HEK293 (cell line): ENCODE data around the gene SUPT4H1.

Experiments
- GLI2 ChIP-seq: fragments of 450-650 bp; formaldehyde crosslinking; IDR thresholded peaks from 2 replicates; pipeline ENCODE4; 2017; ENCODE audit warnings: missing biosample characterization, missing genetic modification characterization, low read depth, borderline replicate concordance
- GLIS2 ChIP-seq: fragments of 450-650 bp; formaldehyde crosslinking; IDR thresholded peaks from 2 replicates; pipeline ENCODE4 v1.5.1; 2016; ENCODE audit warnings: missing biosample characterization, missing genetic modification characterization
- KLF10 ChIP-seq: fragments of 450-650 bp; IDR thresholded peaks from 2 replicates; pipeline ENCODE4 v1.5.1; 2018; ENCODE audit warnings: missing biosample characterization, mild to moderate bottlenecking, missing genetic modification characterization
- KLF16 ChIP-seq: fragments of 450-650 bp; formaldehyde crosslinking; IDR thresholded peaks from 2 replicates; pipeline ENCODE4 v1.5.1; 2017; ENCODE audit warnings: missing biosample characterization, missing genetic modification characterization
- KLF7 ChIP-seq: fragments of 450-650 bp; formaldehyde crosslinking; IDR thresholded peaks from 2 replicates; pipeline ENCODE4 v1.5.1; 2016; ENCODE audit warnings: missing biosample characterization, missing genetic modification characterization, borderline replicate concordance
- REPIN1 ChIP-seq: fragments of 450-650 bp; formaldehyde crosslinking; IDR thresholded peaks from 2 replicates; pipeline ENCODE4 v1.5.1; 2017; ENCODE audit warnings: missing biosample characterization, missing genetic modification characterization, low read depth
- TCF7L2 ChIP-seq: IDR thresholded peaks from 2 replicates; pipeline ENCODE4 v1.6.1; 2011; ENCODE audit warnings: low read depth, mild to moderate bottlenecking, inconsistent platforms, low read length, moderate library complexity, borderline replicate concordance
- WT1 ChIP-seq: fragments of 450-650 bp; formaldehyde crosslinking; IDR thresholded peaks from 2 replicates; pipeline ENCODE4 v1.5.1; 2016; ENCODE audit warnings: missing biosample characterization, missing genetic modification characterization
- ZBTB7A ChIP-seq: fragments of 450-650 bp; formaldehyde crosslinking; IDR thresholded peaks from 2 replicates; pipeline ENCODE4 v1.5.1; 2016; ENCODE audit warnings: low read depth, missing biosample characterization, missing genetic modification characterization
- ZNF132 ChIP-seq: fragments of 450-650 bp; formaldehyde crosslinking; IDR thresholded peaks from 2 replicates; pipeline ENCODE4 v1.5.1; 2017; ENCODE audit warnings: missing biosample characterization, missing genetic modification characterization, borderline replicate concordance
- ZNF221 ChIP-seq: fragments of 450-650 bp; formaldehyde crosslinking; IDR thresholded peaks from 2 replicates; pipeline ENCODE4 v1.5.1; 2017; ENCODE audit warnings: missing biosample characterization, missing genetic modification characterization, borderline replicate concordance
- ZNF24 ChIP-seq: fragments of 450-650 bp; formaldehyde crosslinking; IDR thresholded peaks from 2 replicates; pipeline ENCODE4 v1.5.1; 2016; ENCODE audit warnings: missing biosample characterization, missing genetic modification characterization
- ZNF274 ChIP-seq, 2 experiments: fragments of 200-500 bp in 1 of 2; fragments of 450-650 bp in 1 of 2; sonication (Bioruptor generic) in 1 of 2; formaldehyde crosslinking in 1 of 2; IDR thresholded peaks; 2 replicates each; pipeline versions ENCODE4 v1.5.1 to v1.6.1; 2014 to 2016; ENCODE audit warnings: borderline replicate concordance in 1 of 2, inconsistent platforms in 1 of 2, low read length in 1 of 2, missing biosample characterization in 1 of 2, missing genetic modification characterization in 1 of 2
- ZNF555 ChIP-seq: fragments of 450-650 bp; formaldehyde crosslinking; conservative IDR thresholded peaks from 2 replicates; pipeline ENCODE4 v1.5.1; 2017; ENCODE audit warnings: missing biosample characterization, mild to moderate bottlenecking, missing genetic modification characterization, inconsistent platforms
- ZNF623 ChIP-seq: fragments of 450-650 bp; formaldehyde crosslinking; IDR thresholded peaks from 2 replicates; pipeline ENCODE4 v1.5.1; 2016; ENCODE audit warnings: missing biosample characterization, missing genetic modification characterization
- ZNF629 ChIP-seq: fragments of 450-650 bp; formaldehyde crosslinking; IDR thresholded peaks from 2 replicates; pipeline ENCODE4 v1.5.1; 2017; ENCODE audit warnings: missing biosample characterization, missing genetic modification characterization
- ZNF660 ChIP-seq: fragments of 450-650 bp; IDR thresholded peaks from 2 replicates; pipeline ENCODE4 v1.5.1; 2018; ENCODE audit warnings: missing biosample characterization, mild to moderate bottlenecking, missing genetic modification characterization
- ZNF664 ChIP-seq: fragments of 450-650 bp; formaldehyde crosslinking; IDR thresholded peaks from 2 replicates; pipeline ENCODE4 v1.5.1; 2016; ENCODE audit warnings: missing biosample characterization, missing genetic modification characterization
- ZNF768 ChIP-seq: fragments of 450-650 bp; formaldehyde crosslinking; IDR thresholded peaks from 2 replicates; pipeline ENCODE4 v1.5.1; 2018; ENCODE audit warnings: missing biosample characterization, mild to moderate bottlenecking, missing genetic modification characterization
- ZNF792 ChIP-seq: fragments of 450-650 bp; formaldehyde crosslinking; IDR thresholded peaks from 2 replicates; pipeline ENCODE4 v1.5.1; 2016; ENCODE audit warnings: missing biosample characterization, missing genetic modification characterization
- ZSCAN30 ChIP-seq: fragments of 450-650 bp; IDR thresholded peaks from 2 replicates; pipeline ENCODE4 v1.5.1; 2018; ENCODE audit warnings: missing biosample characterization, mild to moderate bottlenecking, missing genetic modification characterization, moderate library complexity
- TF ChIP-seq, protein P1 (sequence below): fragments of 450-650 bp; formaldehyde crosslinking; conservative IDR thresholded peaks from 2 replicates; pipeline ENCODE4 v1.5.1; 2016; ENCODE audit warnings: low read depth, missing biosample characterization, missing genetic modification characterization
- TF ChIP-seq, protein P2 (sequence below): fragments of 450-650 bp; formaldehyde crosslinking; IDR thresholded peaks from 2 replicates; pipeline ENCODE4 v1.5.1; 2017; ENCODE audit warnings: missing biosample characterization, missing genetic modification characterization
- TF ChIP-seq, protein P3 (sequence below): fragments of 450-650 bp; formaldehyde crosslinking; IDR thresholded peaks from 2 replicates; pipeline ENCODE4 v1.5.1; 2016; ENCODE audit warnings: missing biosample characterization, missing genetic modification characterization
- TF ChIP-seq, protein P4 (sequence below): fragments of 450-650 bp; formaldehyde crosslinking; IDR thresholded peaks from 2 replicates; pipeline ENCODE4 v1.5.1; 2016; ENCODE audit warnings: missing biosample characterization, missing genetic modification characterization, borderline replicate concordance

SUPT4H1 gene

DNA sequence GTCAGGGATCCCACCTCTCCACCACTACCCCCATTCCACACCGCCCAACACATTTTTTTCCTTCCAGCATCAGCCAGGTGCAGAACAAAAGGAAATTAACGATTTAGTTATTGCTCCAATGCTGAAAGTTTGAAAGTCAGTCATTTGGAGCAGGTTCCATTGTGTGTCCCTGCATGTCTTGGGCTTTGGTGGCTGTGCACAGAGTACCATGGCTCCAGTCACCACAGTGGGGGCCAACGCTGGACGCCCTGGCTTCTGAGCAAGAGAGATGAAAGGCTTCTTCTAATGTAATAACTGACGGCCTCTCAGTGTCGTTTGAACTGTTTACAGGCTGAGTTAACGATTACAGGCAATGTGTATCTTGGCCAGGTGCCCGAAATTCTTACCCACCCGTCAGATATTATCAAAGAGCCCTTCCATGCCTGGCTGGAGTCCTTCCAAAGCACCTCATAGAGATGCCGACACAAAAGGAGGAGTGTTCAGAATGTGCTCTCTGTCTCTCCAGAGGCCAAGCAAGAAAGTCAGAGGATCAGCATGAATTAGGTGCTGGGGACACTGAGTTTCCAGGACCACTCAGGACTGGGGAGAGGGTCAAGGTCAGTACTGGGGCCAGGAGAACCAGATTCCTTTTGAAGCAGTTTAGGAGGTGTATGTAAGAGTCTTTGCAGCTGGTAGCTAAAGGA lies 39.4 kb upstream of the SUPT4H1 start (continued):
- TF ChIP-seq, protein P1, sequence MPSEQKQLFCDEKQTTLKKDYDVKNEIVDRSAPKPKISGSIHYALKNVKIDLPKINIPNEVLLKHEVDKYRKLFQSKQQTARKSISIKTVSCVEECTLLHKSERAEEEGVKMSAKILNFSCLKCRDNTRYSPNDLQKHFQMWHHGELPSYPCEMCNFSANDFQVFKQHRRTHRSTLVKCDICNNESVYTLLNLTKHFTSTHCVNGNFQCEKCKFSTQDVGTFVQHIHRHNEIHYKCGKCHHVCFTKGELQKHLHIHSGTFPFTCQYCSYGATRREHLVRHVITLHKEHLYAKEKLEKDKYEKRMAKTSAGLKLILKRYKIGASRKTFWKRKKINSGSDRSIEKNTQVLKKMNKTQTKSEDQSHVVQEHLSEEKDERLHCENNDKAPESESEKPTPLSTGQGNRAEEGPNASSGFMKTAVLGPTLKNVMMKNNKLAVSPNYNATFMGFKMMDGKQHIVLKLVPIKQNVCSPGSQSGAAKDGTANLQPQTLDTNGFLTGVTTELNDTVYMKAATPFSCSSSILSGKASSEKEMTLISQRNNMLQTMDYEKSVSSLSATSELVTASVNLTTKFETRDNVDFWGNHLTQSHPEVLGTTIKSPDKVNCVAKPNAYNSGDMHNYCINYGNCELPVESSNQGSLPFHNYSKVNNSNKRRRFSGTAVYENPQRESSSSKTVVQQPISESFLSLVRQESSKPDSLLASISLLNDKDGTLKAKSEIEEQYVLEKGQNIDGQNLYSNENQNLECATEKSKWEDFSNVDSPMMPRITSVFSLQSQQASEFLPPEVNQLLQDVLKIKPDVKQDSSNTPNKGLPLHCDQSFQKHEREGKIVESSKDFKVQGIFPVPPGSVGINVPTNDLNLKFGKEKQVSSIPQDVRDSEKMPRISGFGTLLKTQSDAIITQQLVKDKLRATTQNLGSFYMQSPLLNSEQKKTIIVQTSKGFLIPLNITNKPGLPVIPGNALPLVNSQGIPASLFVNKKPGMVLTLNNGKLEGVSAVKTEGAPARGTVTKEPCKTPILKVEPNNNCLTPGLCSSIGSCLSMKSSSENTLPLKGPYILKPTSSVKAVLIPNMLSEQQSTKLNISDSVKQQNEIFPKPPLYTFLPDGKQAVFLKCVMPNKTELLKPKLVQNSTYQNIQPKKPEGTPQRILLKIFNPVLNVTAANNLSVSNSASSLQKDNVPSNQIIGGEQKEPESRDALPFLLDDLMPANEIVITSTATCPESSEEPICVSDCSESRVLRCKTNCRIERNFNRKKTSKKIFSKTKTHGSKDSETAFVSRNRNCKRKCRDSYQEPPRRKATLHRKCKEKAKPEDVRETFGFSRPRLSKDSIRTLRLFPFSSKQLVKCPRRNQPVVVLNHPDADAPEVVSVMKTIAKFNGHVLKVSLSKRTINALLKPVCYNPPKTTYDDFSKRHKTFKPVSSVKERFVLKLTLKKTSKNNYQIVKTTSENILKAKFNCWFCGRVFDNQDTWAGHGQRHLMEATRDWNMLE (tag by site-specific recombination): no peak
- TF ChIP-seq ZNF132 (tag by site-specific recombination): no peak
- TF ChIP-seq ZSCAN30 (tag by site-specific recombination): peak; percentile 99
- TF ChIP-seq ZNF660: peak; percentile 99
- TF ChIP-seq ZNF555: no peak
- TF ChIP-seq WT1: peak; percentile 73
- no peak for TF ChIP-seq ZNF768 (tag by site-specific recombination)
- peak; percentile 92 for TF ChIP-seq GLIS2 (tag by site-specific recombination)
- peak; percentile 41; the same call in 1 of the 2 replicates for TF ChIP-seq KLF7 (tag by site-specific recombination)
- peak; percentile 81; the same call in 1 of the 2 replicates for TF ChIP-seq ZNF792 (tag by site-specific recombination)
- TF ChIP-seq GLI2 (tag by site-specific recombination): peak; percentile 75; the same call in 1 of the 2 replicates
- peak; percentile 97 for TF ChIP-seq ZNF24 (tag by site-specific recombination)
- peak; percentile 91 for TF ChIP-seq ZNF629 (tag by site-specific recombination)
- no peak for TF ChIP-seq ZNF274 (IDR thresholded peaks at IDR 0.05; ENCODE audit: low read length)
- no peak for TF ChIP-seq ZNF274 (tag by site-specific recombination; IDR thresholded peaks at IDR 0.05; ENCODE audit: borderline replicate concordance)
- TF ChIP-seq, protein P2, sequence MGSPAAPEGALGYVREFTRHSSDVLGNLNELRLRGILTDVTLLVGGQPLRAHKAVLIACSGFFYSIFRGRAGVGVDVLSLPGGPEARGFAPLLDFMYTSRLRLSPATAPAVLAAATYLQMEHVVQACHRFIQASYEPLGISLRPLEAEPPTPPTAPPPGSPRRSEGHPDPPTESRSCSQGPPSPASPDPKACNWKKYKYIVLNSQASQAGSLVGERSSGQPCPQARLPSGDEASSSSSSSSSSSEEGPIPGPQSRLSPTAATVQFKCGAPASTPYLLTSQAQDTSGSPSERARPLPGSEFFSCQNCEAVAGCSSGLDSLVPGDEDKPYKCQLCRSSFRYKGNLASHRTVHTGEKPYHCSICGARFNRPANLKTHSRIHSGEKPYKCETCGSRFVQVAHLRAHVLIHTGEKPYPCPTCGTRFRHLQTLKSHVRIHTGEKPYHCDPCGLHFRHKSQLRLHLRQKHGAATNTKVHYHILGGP (tag by site-specific recombination): no peak
- TF ChIP-seq, protein P3, sequence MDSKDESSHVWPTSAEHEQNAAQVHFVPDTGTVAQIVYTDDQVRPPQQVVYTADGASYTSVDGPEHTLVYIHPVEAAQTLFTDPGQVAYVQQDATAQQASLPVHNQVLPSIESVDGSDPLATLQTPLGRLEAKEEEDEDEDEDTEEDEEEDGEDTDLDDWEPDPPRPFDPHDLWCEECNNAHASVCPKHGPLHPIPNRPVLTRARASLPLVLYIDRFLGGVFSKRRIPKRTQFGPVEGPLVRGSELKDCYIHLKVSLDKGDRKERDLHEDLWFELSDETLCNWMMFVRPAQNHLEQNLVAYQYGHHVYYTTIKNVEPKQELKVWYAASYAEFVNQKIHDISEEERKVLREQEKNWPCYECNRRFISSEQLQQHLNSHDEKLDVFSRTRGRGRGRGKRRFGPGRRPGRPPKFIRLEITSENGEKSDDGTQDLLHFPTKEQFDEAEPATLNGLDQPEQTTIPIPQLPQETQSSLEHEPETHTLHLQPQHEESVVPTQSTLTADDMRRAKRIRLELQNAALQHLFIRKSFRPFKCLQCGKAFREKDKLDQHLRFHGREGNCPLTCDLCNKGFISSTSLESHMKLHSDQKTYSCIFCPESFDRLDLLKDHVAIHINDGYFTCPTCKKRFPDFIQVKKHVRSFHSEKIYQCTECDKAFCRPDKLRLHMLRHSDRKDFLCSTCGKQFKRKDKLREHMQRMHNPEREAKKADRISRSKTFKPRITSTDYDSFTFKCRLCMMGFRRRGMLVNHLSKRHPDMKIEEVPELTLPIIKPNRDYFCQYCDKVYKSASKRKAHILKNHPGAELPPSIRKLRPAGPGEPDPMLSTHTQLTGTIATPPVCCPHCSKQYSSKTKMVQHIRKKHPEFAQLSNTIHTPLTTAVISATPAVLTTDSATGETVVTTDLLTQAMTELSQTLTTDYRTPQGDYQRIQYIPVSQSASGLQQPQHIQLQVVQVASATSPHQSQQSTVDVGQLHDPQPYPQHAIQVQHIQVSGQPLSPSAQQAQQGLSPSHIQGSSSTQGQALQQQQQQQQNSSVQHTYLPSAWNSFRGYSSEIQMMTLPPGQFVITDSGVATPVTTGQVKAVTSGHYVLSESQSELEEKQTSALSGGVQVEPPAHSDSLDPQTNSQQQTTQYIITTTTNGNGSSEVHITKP (tag by site-specific recombination): peak; percentile 88
- TF ChIP-seq, protein P4, sequence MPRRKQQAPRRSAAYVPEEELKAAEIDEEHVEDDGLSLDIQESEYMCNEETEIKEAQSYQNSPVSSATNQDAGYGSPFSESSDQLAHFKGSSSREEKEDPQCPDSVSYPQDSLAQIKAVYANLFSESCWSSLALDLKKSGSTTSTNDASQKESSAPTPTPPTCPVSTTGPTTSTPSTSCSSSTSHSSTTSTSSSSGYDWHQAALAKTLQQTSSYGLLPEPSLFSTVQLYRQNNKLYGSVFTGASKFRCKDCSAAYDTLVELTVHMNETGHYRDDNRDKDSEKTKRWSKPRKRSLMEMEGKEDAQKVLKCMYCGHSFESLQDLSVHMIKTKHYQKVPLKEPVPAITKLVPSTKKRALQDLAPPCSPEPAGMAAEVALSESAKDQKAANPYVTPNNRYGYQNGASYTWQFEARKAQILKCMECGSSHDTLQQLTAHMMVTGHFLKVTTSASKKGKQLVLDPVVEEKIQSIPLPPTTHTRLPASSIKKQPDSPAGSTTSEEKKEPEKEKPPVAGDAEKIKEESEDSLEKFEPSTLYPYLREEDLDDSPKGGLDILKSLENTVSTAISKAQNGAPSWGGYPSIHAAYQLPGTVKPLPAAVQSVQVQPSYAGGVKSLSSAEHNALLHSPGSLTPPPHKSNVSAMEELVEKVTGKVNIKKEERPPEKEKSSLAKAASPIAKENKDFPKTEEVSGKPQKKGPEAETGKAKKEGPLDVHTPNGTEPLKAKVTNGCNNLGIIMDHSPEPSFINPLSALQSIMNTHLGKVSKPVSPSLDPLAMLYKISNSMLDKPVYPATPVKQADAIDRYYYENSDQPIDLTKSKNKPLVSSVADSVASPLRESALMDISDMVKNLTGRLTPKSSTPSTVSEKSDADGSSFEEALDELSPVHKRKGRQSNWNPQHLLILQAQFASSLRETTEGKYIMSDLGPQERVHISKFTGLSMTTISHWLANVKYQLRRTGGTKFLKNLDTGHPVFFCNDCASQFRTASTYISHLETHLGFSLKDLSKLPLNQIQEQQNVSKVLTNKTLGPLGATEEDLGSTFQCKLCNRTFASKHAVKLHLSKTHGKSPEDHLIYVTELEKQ (tag by site-specific recombination): peak; percentile 87
- TF ChIP-seq KLF10 (tag by site-specific recombination): peak; percentile 90
- peak; percentile 98 for TF ChIP-seq TCF7L2
- no peak for TF ChIP-seq ZBTB7A (tag by site-specific recombination)
- TF ChIP-seq ZNF623 (tag by site-specific recombination): no peak
- TF ChIP-seq KLF16: 0 out of 2 replicates have a peak, but pooled peaks have one; percentile 34
- TF ChIP-seq REPIN1: no peak
- 0 out of 2 replicates have a peak, but pooled peaks have one; percentile 21 for TF ChIP-seq ZNF221 (tag by site-specific recombination)
- no peak for TF ChIP-seq ZNF664 (tag by site-specific recombination)
